H9 (cell line): ENCODE data around the gene ALDH1A2. TPM values are rescaled to one million over a fixed set of nuclear protein-coding genes. Genes with fewer than 3 reads are reported as not detected.

ENCODE experiments used
- DNase-seq: peaks from one replicate; pipeline ENCODE4 v3.0.0-alpha.2; 2017
- H2AFZ ChIP-seq: one replicate; pipeline ENCODE4 v1.6.1; 2013; ENCODE audit warnings: mild to moderate bottlenecking, low read length, control low read depth, moderate library complexity
- H2AK5ac ChIP-seq: 2 replicates; pipeline ENCODE4 v1.6.1; 2013; ENCODE audit warnings: low read length, control low read depth, mixed read lengths; ENCODE audit not compliant: insufficient read length
- H2BK120ac ChIP-seq: one replicate; pipeline ENCODE4 v1.6.1; 2013; ENCODE audit warnings: low read depth, mild to moderate bottlenecking, low read length, control low read depth, inconsistent platforms; ENCODE audit not compliant: poor library complexity, severe bottlenecking
- H2BK12ac ChIP-seq: 2 replicates; pipeline ENCODE4 v1.6.1; 2013; ENCODE audit warnings: low read length, control low read depth, mixed read lengths, low read depth; ENCODE audit not compliant: insufficient read length
- H2BK15ac ChIP-seq: 2 replicates; pipeline ENCODE4 v1.6.1; 2013; ENCODE audit warnings: low read depth, low read length, control low read depth
- H2BK20ac ChIP-seq: one replicate; pipeline ENCODE4 v1.6.1; 2013; ENCODE audit warnings: low read depth, mild to moderate bottlenecking, low read length, control low read depth, inconsistent platforms; ENCODE audit not compliant: poor library complexity, severe bottlenecking
- H2BK5ac ChIP-seq: 2 replicates; pipeline ENCODE4 v1.6.1; 2013; ENCODE audit warnings: low read length, control low read depth, mixed read lengths; ENCODE audit not compliant: insufficient read length
- H3K14ac ChIP-seq: 2 replicates; pipeline ENCODE4 v1.6.1; 2013; ENCODE audit warnings: low read length, control low read depth; ENCODE audit not compliant: insufficient read depth
- H3K18ac ChIP-seq: 2 replicates; pipeline ENCODE4 v1.6.1; 2013; ENCODE audit warnings: low read depth, mild to moderate bottlenecking, mixed read lengths, low read length, control low read depth; ENCODE audit not compliant: insufficient read length
- H3K23ac ChIP-seq: 2 replicates; pipeline ENCODE4 v1.6.1; 2013; ENCODE audit warnings: low read length, control low read depth, mixed read lengths, low read depth; ENCODE audit not compliant: insufficient read length
- H3K23me2 ChIP-seq: 2 replicates; pipeline ENCODE4 v1.6.1; 2013; ENCODE audit warnings: low read depth, mild to moderate bottlenecking, mixed read lengths, low read length, control low read depth; ENCODE audit not compliant: insufficient read length, poor library complexity, severe bottlenecking
- H3K27ac ChIP-seq: 2 replicates; pipeline ENCODE4 v1.5.1; 2013; ENCODE audit warnings: low read length, control low read depth, mixed read lengths, low read depth; ENCODE audit not compliant: insufficient read length
- H3K27me3 ChIP-seq: 2 replicates; pipeline ENCODE4 v1.6.1; 2013; ENCODE audit warnings: low read length, control low read depth, inconsistent platforms; ENCODE audit not compliant: insufficient read depth
- H3K4ac ChIP-seq: 2 replicates; pipeline ENCODE4 v1.6.1; 2013; ENCODE audit warnings: low read depth, mild to moderate bottlenecking, control low read depth, inconsistent platforms, low read length, moderate library complexity
- H3K4me1 ChIP-seq: 2 replicates; pipeline ENCODE4 v1.6.1; 2013; ENCODE audit warnings: low read length, control low read depth, inconsistent platforms; ENCODE audit not compliant: insufficient read depth
- H3K4me2 ChIP-seq: 2 replicates; pipeline ENCODE4 v1.6.1; 2013; ENCODE audit warnings: low read length, control low read depth, mixed read lengths; ENCODE audit not compliant: insufficient read length, insufficient read depth
- H3K56ac ChIP-seq: 2 replicates; pipeline ENCODE4 v1.6.1; 2013; ENCODE audit warnings: low read depth, mild to moderate bottlenecking, mixed read lengths, low read length, control low read depth; ENCODE audit not compliant: insufficient read length
- H3K79me1 ChIP-seq: 2 replicates; pipeline ENCODE4 v1.6.1; 2013; ENCODE audit warnings: low read depth, mild to moderate bottlenecking, moderate library complexity, low read length, control low read depth, inconsistent platforms; ENCODE audit not compliant: insufficient read depth, poor library complexity, severe bottlenecking
- H3K79me2 ChIP-seq: 2 replicates; pipeline ENCODE4 v1.6.1; 2013; ENCODE audit warnings: low read length, control low read depth, inconsistent platforms; ENCODE audit not compliant: insufficient read depth
- H3K9ac ChIP-seq: 2 replicates; pipeline ENCODE4 v1.6.1; 2013; ENCODE audit warnings: low read length, control low read depth, mixed read lengths; ENCODE audit not compliant: insufficient read length; ENCODE audit errors: extremely low read depth
- H3K9me3 ChIP-seq: one replicate; pipeline ENCODE4 v1.6.1; 2013; ENCODE audit warnings: low read depth, low read length, inconsistent platforms; ENCODE audit not compliant: control insufficient read depth
- H3T11ph ChIP-seq: one replicate; pipeline ENCODE4 v1.6.1; 2013; ENCODE audit warnings: mild to moderate bottlenecking, low read length, control low read depth, inconsistent platforms
- H4K20me1 ChIP-seq: one replicate; pipeline ENCODE4 v1.6.1; 2013; ENCODE audit not compliant: control insufficient read depth, insufficient read length, insufficient read depth
- H4K5ac ChIP-seq: 2 replicates; pipeline ENCODE4 v1.6.1; 2013; ENCODE audit warnings: low read depth, mild to moderate bottlenecking, mixed read lengths, low read length, control low read depth; ENCODE audit not compliant: insufficient read length
- H4K8ac ChIP-seq: replicated peaks from 2 replicates; pipeline ENCODE4 v1.6.1; 2013; ENCODE audit warnings: low read length, control low read depth, mixed read lengths, low read depth; ENCODE audit not compliant: insufficient read length
- H4K91ac ChIP-seq: 2 replicates; pipeline ENCODE4 v1.6.1; 2013; ENCODE audit warnings: low read depth, mild to moderate bottlenecking, moderate library complexity, mixed read lengths, low read length, control low read depth; ENCODE audit not compliant: insufficient read length
- H3K27ac Mint-ChIP-seq, 3 experiments: 2 replicates in 2 of 3; 3 replicates in 1 of 3; pipeline ENCODE4 v1.8.0; 2020 to 2021; ENCODE audit warnings: mixed read lengths in 3 of 3, mild to moderate bottlenecking in 1 of 3, moderate library complexity in 1 of 3
- H3K27me3 Mint-ChIP-seq: 2 replicates; pipeline ENCODE4 v1.8.0; 2021; ENCODE audit warnings: low read depth, mild to moderate bottlenecking, moderate library complexity, mixed read lengths
- H3K36me3 Mint-ChIP-seq, 3 experiments: 2 replicates in 2 of 3; 3 replicates in 1 of 3; pipeline ENCODE4 v1.8.0; 2020 to 2021; ENCODE audit warnings: low read depth in 3 of 3, mixed read lengths in 3 of 3; ENCODE audit not compliant: insufficient read depth in 1 of 3
- H3K4me1 Mint-ChIP-seq, 2 experiments: 2 replicates each; pipeline ENCODE4 v1.8.0; 2020; ENCODE audit warnings: mixed read lengths in 2 of 2
- H3K4me3 Mint-ChIP-seq, 2 experiments: 2 replicates in 1 of 2; 3 replicates in 1 of 2; pipeline ENCODE4 v1.8.0; 2020 to 2021; ENCODE audit warnings: mild to moderate bottlenecking in 2 of 2, mixed read lengths in 2 of 2, moderate library complexity in 1 of 2
- H3K9me3 Mint-ChIP-seq, 2 experiments: 2 replicates in 1 of 2; 3 replicates in 1 of 2; pipeline ENCODE4 v1.8.0; 2020; ENCODE audit warnings: mild to moderate bottlenecking in 2 of 2, mixed read lengths in 2 of 2, moderate library complexity in 1 of 2
- WGBS: extraction: QIAGEN DNeasy Blood & Tissue Kit; methylation state at CpG from one replicate; pipeline ENCODE4 v1.1.7; 2013; ENCODE audit warnings: missing lambda C conversion rate, low lambda C conversion rate, mixed read lengths; ENCODE audit not compliant: insufficient read length; ENCODE audit errors: extremely low coverage; 5-methylcytosine and 5-hydroxymethylcytosine counted together
- total RNA-seq: library from RNA; stranded (reverse); gene quantifications from 2 replicates; pipeline ENCODE4 v1.2.1, GENCODE V29; 2021
- TF ChIP-seq, protein P1 (sequence below): fragments of 200-600 bp; sonication (generic); conservative IDR thresholded peaks from 3 replicates; pipeline ENCODE4 v1.8.0; 2021; ENCODE audit warnings: antibody characterized with exemption, mild to moderate bottlenecking

ALDH1A2 gene
- total RNA-seq, 1 experiment from 2014 or later: 0.72 TPM

GRCh38 chr15:57924598-57924997, 140.9 kb downstream of the ALDH1A2 start:
- Histone ChIP-seq H3K4me1 (no peaks in the 10 kb centered on the region), H4K91ac (no peak overlapping the region), H3K27ac (no peak overlapping the region), H3K56ac (no peak overlapping the region), H2AFZ (no peak overlapping the region), H3K4me2 (no peak overlapping the region), H2BK12ac (no peak overlapping the region), H3K79me2 (no peaks in the 10 kb centered on the region), H2BK5ac (no peak overlapping the region), H2BK120ac (no peak overlapping the region), H4K8ac (no peak overlapping the region), H3K18ac (no peak overlapping the region), H3K23me2 (no peaks in the 10 kb centered on the region), H4K20me1 (no peaks in the 10 kb centered on the region), H3K79me1 (no peaks in the 10 kb centered on the region), H3K23ac (no peak overlapping the region), H2AK5ac (no peak overlapping the region), H3K27me3 (no peaks in the 10 kb centered on the region), H3K9ac (no peak overlapping the region), H2BK15ac (no peak overlapping the region), H3K9me3 (no peaks in the 10 kb centered on the region), H3K4ac (no peak overlapping the region), H4K5ac (no peak overlapping the region), H3T11ph (no peak overlapping the region), H2BK20ac (no peak overlapping the region), H3K14ac (no peak overlapping the region)
- H3K27ac Mint-ChIP-seq: no peak overlapping the region
- H3K27me3 Mint-ChIP-seq: peaks cover 3% of the 10 kb centered on the region; the same call in 1 of the 2 replicates
- no peaks in the 10 kb centered on the region for H3K9me3 Mint-ChIP-seq
- WGBS: no CpG with 5 or more reads among the region's 3 CpGs
- no peaks in the 10 kb centered on the region for H3K4me1 Mint-ChIP-seq
- no peaks in the 10 kb centered on the region for H3K36me3 Mint-ChIP-seq
- TF ChIP-seq, protein P1, sequence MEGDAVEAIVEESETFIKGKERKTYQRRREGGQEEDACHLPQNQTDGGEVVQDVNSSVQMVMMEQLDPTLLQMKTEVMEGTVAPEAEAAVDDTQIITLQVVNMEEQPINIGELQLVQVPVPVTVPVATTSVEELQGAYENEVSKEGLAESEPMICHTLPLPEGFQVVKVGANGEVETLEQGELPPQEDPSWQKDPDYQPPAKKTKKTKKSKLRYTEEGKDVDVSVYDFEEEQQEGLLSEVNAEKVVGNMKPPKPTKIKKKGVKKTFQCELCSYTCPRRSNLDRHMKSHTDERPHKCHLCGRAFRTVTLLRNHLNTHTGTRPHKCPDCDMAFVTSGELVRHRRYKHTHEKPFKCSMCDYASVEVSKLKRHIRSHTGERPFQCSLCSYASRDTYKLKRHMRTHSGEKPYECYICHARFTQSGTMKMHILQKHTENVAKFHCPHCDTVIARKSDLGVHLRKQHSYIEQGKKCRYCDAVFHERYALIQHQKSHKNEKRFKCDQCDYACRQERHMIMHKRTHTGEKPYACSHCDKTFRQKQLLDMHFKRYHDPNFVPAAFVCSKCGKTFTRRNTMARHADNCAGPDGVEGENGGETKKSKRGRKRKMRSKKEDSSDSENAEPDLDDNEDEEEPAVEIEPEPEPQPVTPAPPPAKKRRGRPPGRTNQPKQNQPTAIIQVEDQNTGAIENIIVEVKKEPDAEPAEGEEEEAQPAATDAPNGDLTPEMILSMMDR: no peak
- no peak for DNase-seq
- no peak overlapping the region for H3K4me3 Mint-ChIP-seq
